Parathyroid adenoma (tissue), 2 donors: Measurements from ENCODE around the gene CRISPLD2.

Experiments
- H2AFZ ChIP-seq: fragments of 300-600 bp; sonication (generic); one replicate; pipeline ENCODE4 v1.7.0; 2017; ENCODE audit warnings: antibody characterized with exemption, mild to moderate bottlenecking
- H3K27ac ChIP-seq: fragments of 300-600 bp; sonication (generic); one replicate; pipeline ENCODE4 v1.7.0; 2017
- H3K27me3 ChIP-seq: fragments of 300-600 bp; sonication (generic); one replicate; pipeline ENCODE4 v1.7.0; 2017; ENCODE audit warnings: low read length; ENCODE audit not compliant: control insufficient read depth, insufficient read depth
- H3K36me3 ChIP-seq: fragments of 300-600 bp; sonication (generic); one replicate; pipeline ENCODE4 v1.7.0; 2017; ENCODE audit warnings: low read length; ENCODE audit not compliant: control insufficient read depth, insufficient read depth
- H3K4me1 ChIP-seq: fragments of 300-600 bp; sonication (generic); one replicate; pipeline ENCODE4 v1.7.0; 2017; ENCODE audit warnings: control low read depth
- H3K4me2 ChIP-seq: fragments of 300-600 bp; sonication (generic); one replicate; pipeline ENCODE4 v1.7.0; 2017; ENCODE audit warnings: low read length
- H3K4me3 ChIP-seq: fragments of 300-600 bp; sonication (generic); one replicate; pipeline ENCODE4 v1.7.0; 2017; ENCODE audit warnings: low read depth, low read length
- H3K79me2 ChIP-seq: fragments of 300-600 bp; sonication (generic); one replicate; pipeline ENCODE4 v1.7.0; 2017; ENCODE audit warnings: control low read depth
- H3K9ac ChIP-seq: fragments of 300-600 bp; sonication (generic); one replicate; pipeline ENCODE4 v1.7.0; 2017; ENCODE audit warnings: mild to moderate bottlenecking
- H3K9me3 ChIP-seq: fragments of 300-600 bp; sonication (generic); one replicate; pipeline ENCODE4 v1.7.0; 2017; ENCODE audit warnings: low read length; ENCODE audit not compliant: control insufficient read depth
- CTCF ChIP-seq: fragments of 300-600 bp; sonication (generic); IDR thresholded peaks from one replicate; pipeline ENCODE4 v1.7.0; 2017; ENCODE audit warnings: antibody characterized with exemption, mild to moderate bottlenecking
- donor health status: primary hyperparathyroidism.

The CRISPLD2 gene

GRCh38 chr16:84821728-84822689 lies 2.2 kb downstream of the CRISPLD2 start:
- no peak for TF ChIP-seq CTCF
- Histone ChIP-seq H3K4me3 (no peak overlapping the region), H3K79me2 (no peaks in the 10 kb centered on the region), H3K4me2 (no peak overlapping the region), H3K4me1 (no peaks in the 10 kb centered on the region), H3K27ac (peak overlapping the region; percentile 6), H2AFZ (no peak overlapping the region), H3K36me3 (no peaks in the 10 kb centered on the region), H3K9me3 (no peaks in the 10 kb centered on the region), H3K9ac (no peak overlapping the region), H3K27me3 (no peaks in the 10 kb centered on the region)

GRCh38 chr16:84822990-84823389 lies 3.2 kb downstream of the CRISPLD2 start:
- no peaks in the 10 kb centered on the region for H3K9me3 ChIP-seq
- H3K9ac ChIP-seq: no peak overlapping the region
- H3K36me3 ChIP-seq: no peaks in the 10 kb centered on the region
- peak overlapping the region; percentile 6 for H3K27ac ChIP-seq
- no peak overlapping the region for H3K4me3 ChIP-seq
- H3K79me2 ChIP-seq: no peaks in the 10 kb centered on the region
- H3K4me2 ChIP-seq: no peak overlapping the region
- no peaks in the 10 kb centered on the region for H3K27me3 ChIP-seq
- no peak for TF ChIP-seq CTCF
- no peak overlapping the region for H2AFZ ChIP-seq
- no peaks in the 10 kb centered on the region for H3K4me1 ChIP-seq

- Histone ChIP-seq H3K4me3 (no peak overlapping the region), H3K9ac (no peak overlapping the region), H3K9me3 (no peaks in the 10 kb centered on the region), H3K4me1 (no peaks in the 10 kb centered on the region), H3K4me2 (no peak overlapping the region), H2AFZ (no peak overlapping the region), H3K27me3 (no peaks in the 10 kb centered on the region), H3K79me2 (no peaks in the 10 kb centered on the region), H3K36me3 (no peaks in the 10 kb centered on the region), H3K27ac (peak overlapping the region; percentile 6)
- no peak for TF ChIP-seq CTCF
These were observed 3.7 kb downstream of the CRISPLD2 start for GRCh38 chr16:84823484-84823883.

- no peak overlapping the region for H3K4me3 ChIP-seq
- H3K4me1 ChIP-seq: no peaks in the 10 kb centered on the region
- peak overlapping the region; percentile 19 for H3K27ac ChIP-seq
- H3K9me3 ChIP-seq: no peaks in the 10 kb centered on the region
- no peak overlapping the region for H3K4me2 ChIP-seq
- H3K9ac ChIP-seq: no peak overlapping the region
- H2AFZ ChIP-seq: no peak overlapping the region
- no peak for TF ChIP-seq CTCF
- no peaks in the 10 kb centered on the region for H3K79me2 ChIP-seq
- H3K27me3 ChIP-seq: no peaks in the 10 kb centered on the region
- no peaks in the 10 kb centered on the region for H3K36me3 ChIP-seq
These were observed 4.1 kb downstream of the CRISPLD2 start for GRCh38 chr16:84823926-84824325.
